Body of pancreas (tissue), 4 donors: ENCODE data around the gene POLR2I. TPM values are rescaled to one million over a fixed set of nuclear protein-coding genes. Genes with fewer than 3 reads are reported as not detected.

Source experiments
- ATAC-seq: fragments of 150-250 bp; one replicate; pipeline ENCODE4 v1.9.1; 2016
- DNase-seq, 4 donors: peaks; one replicate each; pipeline ENCODE4 v3.0.0-alpha.2; 2019
- H3K27ac ChIP-seq, 4 donors: fragments of 200-600 bp; sonication (generic); 1 replicate in 3 of 4; 2 replicates in 1 of 4; pipeline versions ENCODE4 v1.5.1 to v1.6.1; 2016 to 2019; ENCODE audit warnings: mild to moderate bottlenecking in 1 of 4, mixed read lengths in 1 of 4, moderate library complexity in 1 of 4
- H3K27me3 ChIP-seq, 2 donors: fragments of 200-600 bp; sonication (generic); one replicate each; pipeline ENCODE4 v1.6.0; 2016; ENCODE audit warnings: mild to moderate bottlenecking in 1 of 2
- H3K36me3 ChIP-seq, 2 donors: fragments of 200-600 bp; sonication (generic); replicated peaks in 1 of 2; 2 replicates each; pipeline ENCODE4 v1.5.1; 2016; ENCODE audit warnings: low read depth in 2 of 2; ENCODE audit not compliant: insufficient read depth in 1 of 2
- H3K4me1 ChIP-seq: fragments of 200-600 bp; sonication (generic); one replicate; pipeline ENCODE4 v1.6.0; 2016
- H3K4me3 ChIP-seq, 2 donors: fragments of 200-600 bp; sonication (generic); 1 replicate in 1 of 2; 2 replicates in 1 of 2; pipeline ENCODE4 v1.5.1; 2016 to 2019
- H3K9me3 ChIP-seq, 3 donors: fragments of 200-600 bp; sonication (generic); 1 replicate in 2 of 3; 2 replicates in 1 of 3; pipeline ENCODE4 v1.5.1; 2016
- CTCF ChIP-seq, 7 experiments: fragments of 450-650 bp in 4 of 7; fragments of 200-600 bp in 3 of 7; sonication (generic) in 3 of 7; IDR thresholded peaks; one replicate each; pipeline ENCODE4 v1.5.1; 2016 to 2019; ENCODE audit warnings: antibody characterized with exemption in 7 of 7
- POLR2A ChIP-seq, 3 donors: fragments of 450-650 bp; IDR thresholded peaks; one replicate each; pipeline ENCODE4 v1.6.1; 2016; ENCODE audit warnings: antibody characterized with exemption in 3 of 3, mild to moderate bottlenecking in 2 of 3
- WGBS, 2 donors: methylation state at CpG; one replicate each; pipeline ENCODE4 v1.1.5; 2017; 5-methylcytosine and 5-hydroxymethylcytosine counted together
- intact Hi-C: fragments of 100-400 bp; cut with DNase I; formaldehyde crosslinking; loops from one replicate; pipeline ENCODE4 v1.15.1; 2023
- total RNA-seq, 2 donors: library from RNA; depleted of rRNA; stranded (reverse); fragments of >200 nt; gene quantifications; one replicate each; pipeline ENCODE4 v1.1.0, GENCODE V29; 2016

The POLR2I gene
- total RNA-seq = 10 to 100 TPM; 33.5 to 95.9 TPM

DNA sequence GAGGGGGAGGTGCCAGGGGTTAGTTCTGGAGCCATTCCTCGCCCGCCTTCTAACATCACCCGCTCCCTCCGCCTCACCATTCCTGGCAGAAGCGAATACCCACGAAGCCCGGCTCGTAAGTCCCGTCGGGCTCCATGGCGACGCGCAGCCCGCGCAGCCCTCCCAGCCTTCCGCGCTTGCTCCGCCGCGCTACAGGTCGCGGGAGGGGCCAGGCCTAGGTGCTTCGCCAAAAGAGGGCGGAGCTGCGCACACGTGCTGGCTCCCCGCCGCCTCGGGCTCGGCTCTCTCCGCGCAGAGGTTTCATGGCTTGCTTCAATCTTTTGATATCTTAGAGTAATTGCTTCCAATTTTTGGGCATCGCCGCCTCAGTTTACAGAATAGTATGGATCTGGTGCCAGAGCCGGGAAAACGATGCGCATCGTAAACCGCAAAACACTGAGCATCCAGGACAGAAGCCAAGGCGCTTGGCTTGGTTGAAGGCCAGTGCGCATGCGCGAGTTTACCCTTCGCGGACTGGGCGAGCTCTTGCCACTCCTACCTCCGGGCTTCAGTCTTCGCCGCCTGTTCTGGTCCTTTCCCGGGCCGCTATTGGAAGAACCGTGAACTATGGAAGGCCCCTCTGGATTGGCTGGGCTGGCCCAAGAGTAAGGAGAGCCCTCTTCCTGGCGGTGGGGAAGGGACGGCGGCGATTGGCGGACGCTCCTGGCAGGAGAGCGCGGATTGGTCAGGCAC, at the start of gene POLR2I:
POLR2I (minus strand) TSS at position 155 of the 732 bp plus-strand sequence; CDS start at position 136, 19 bp downstream.
- H3K4me3 ChIP-seq = peak within 1 kb of the TSS; percentile 46 to 77
- DNase-seq = peak; percentile 98 to 100 (median 99)
- H3K27ac ChIP-seq = peak within 1 kb of the TSS; percentile 76 to 92 (median 80)
- H3K4me1 ChIP-seq = peaks cover 20% of the 10 kb centered on the region
- H3K36me3 ChIP-seq = no peaks in the 10 kb centered on the region
- no peaks in the 10 kb centered on the region for H3K9me3 ChIP-seq
- WGBS, 2 donors = 0 to 1% methylated on average over 11 to 60 of the region's 60 CpGs
- peak; percentile 93 for ATAC-seq
- no peaks in the 10 kb centered on the region for H3K27me3 ChIP-seq
- intact Hi-C loops = no loop called here
- TF ChIP-seq CTCF (IDR thresholded peaks at IDR 0.05) (peak in 1 of 7 experiments; percentile 4), POLR2A (IDR thresholded peaks at IDR 0.05) (peak in 2 of 3 donors; percentile 74 to 77)

- DNase-seq = no peak
- Histone ChIP-seq H3K36me3 (no peaks in the 10 kb centered on the region), H3K9me3 (no peaks in the 10 kb centered on the region), H3K4me1 (peaks cover 3% of the 10 kb centered on the region), H3K27ac (no peak overlapping the region), H3K4me3 (no peak overlapping the region), H3K27me3 (no peaks in the 10 kb centered on the region)
- intact Hi-C loops = no loop called here
- 93 to 94% methylated on average over 12 of the region's 12 CpGs for WGBS, 2 donors
- TF ChIP-seq POLR2A (IDR thresholded peaks at IDR 0.05) (no peak), CTCF (IDR thresholded peaks at IDR 0.05) (no peak)
- ATAC-seq = no peak
Measured at GRCh38 chr19:36163813-36164212, 49.1 kb upstream of the POLR2I start.

DNA sequence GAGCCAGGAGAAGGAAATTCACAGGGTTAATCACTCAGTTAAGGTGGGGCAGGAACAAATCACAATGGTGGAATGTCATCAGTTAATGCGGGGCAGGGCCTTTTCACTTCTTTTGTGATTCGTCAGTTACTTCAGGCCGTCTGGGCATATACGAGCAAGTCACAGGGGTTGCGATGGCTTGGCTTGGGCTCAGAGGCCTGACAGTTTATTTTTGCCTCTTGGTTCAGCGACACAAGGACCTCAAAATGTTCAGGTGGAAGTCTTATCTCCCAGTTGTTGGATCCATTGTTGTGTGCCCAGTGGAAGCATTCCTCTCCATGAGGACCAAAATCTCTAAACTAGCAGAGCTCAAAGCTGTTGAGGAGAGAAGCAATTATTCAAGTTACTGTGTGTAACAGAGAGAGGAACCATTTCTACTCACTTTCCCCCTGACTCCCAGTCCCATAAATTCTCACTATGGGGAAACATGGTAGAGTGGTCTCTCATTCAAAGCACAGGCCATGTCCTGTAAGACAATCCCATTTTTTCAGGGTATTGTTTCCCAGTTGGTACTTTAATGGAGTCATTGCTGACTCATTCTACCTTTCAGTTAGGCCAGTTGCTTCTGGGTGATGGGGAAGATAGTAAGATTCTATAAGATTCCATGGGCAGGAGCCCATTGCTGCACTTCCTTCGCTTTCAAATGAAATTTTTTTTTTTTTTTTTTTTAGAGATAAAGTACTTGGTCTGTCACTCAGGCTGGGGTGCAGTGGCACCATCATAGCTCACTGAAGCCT, 46.3 kb upstream of the POLR2I start:
- no peak for ATAC-seq
- 88 to 89% methylated on average over 7 of the region's 7 CpGs for WGBS, 2 donors
- intact Hi-C loops = no loop called here

DNA sequence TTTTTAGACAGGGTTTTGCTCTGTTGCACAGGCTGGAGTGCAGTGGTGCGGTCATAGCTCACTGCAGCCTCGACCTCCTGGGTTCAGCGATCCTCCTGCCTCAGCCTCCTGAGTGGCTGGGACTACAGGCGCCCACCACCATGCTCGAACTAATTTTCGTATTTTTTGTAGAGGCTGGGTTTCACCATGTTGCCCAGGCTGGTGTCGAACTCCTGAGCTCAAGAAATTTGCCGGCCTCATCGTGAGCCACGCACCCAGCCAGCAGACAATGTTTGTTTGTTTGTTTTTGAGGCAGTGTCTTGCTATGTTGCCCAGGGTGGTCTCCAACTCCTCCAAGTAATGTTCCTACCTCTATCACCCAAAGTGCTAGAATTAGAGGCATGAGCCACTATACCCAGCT, 38.5 kb upstream of the POLR2I start:
- Histone ChIP-seq H3K27ac (peak overlapping the region in 3 of 4 donors; percentile 68 to 80 (median 78)), H3K9me3 (no peaks in the 10 kb centered on the region), H3K4me3 (no peak overlapping the region), H3K27me3 (no peaks in the 10 kb centered on the region), H3K4me1 (peaks cover 4% of the 10 kb centered on the region), H3K36me3 (peaks cover 4 to 13% of the 10 kb centered on the region in 2 donors)
- ATAC-seq = no peak
- DNase-seq = no peak
- WGBS, 2 donors = 96% methylated on average over 10 of the region's 10 CpGs
- TF ChIP-seq POLR2A (IDR thresholded peaks at IDR 0.05) (no peak), CTCF (IDR thresholded peaks at IDR 0.05) (no peak)
- intact Hi-C loops = no loop called here

More for the DNA sequence above, 46.3 kb upstream of the POLR2I start:
- no peaks in the 10 kb centered on the region for H3K27me3 ChIP-seq
- no peak for DNase-seq
- no peaks in the 10 kb centered on the region for H3K36me3 ChIP-seq
- H3K4me3 ChIP-seq = no peak overlapping the region
- no peak overlapping the region for H3K27ac ChIP-seq
- no peaks in the 10 kb centered on the region for H3K4me1 ChIP-seq
- no peak for TF ChIP-seq POLR2A (IDR thresholded peaks at IDR 0.05)
- TF ChIP-seq CTCF (IDR thresholded peaks at IDR 0.05) = no peak
- H3K9me3 ChIP-seq = no peaks in the 10 kb centered on the region
